Smooth muscle cell of the brain vasculature (primary cell): ENCODE measurements around the gene PLAAT4.
A peak's percentile ranks its signal among the peaks of the same experiment; 100 is the strongest.
"Not testable (repeated sequence)": the region's sequence is repeated elsewhere in the genome, so short reads cannot be mapped to it uniquely, and the experiment has no call there.

ENCODE experiments used
- DNase-seq: peaks from one replicate; pipeline ENCODE4 v3.0.0-alpha.2; 2012; ENCODE audit warnings: low read depth, low spot score

The PLAAT4 gene

DNA sequence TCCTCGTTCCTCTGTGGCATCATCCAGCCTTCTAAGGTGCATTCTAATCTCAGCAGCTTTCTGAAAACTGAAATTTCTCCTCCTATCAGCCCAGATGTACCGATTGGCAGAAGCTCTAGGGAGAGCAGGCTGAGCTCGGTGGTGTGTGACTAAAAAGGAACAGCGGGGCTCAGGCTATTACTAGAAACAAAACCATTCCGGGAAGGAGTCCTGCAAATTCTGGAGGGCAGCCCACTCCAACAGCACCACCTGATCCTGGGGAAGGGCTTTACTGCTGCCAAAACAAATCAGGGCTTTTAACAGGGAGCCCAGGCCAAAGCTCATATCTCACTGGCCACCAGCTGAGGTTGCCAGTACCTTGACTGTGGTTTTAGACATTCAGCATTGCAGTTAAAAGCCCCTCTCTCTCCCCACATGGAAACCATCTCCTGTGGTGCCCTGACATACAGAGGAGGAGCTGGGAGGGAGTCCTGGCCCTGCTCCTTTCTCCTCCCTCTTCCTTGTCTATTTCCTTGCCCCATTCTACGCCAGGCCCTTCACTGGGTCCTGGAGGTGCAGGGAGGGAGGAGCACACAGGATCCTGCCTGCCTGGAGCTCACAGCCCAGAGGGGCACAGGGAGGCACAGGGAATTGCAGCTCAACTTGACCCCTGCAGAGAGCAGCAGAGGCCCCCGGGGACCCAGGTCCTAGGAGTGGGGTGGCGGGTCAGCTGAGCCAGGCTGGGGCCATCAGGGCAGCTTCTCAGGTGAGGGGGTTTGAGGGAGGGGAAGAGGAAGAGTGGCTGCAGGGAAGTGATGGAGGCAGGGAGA, 889 bp downstream of the PLAAT4 start:
- DNase-seq: peak; percentile 90

DNA sequence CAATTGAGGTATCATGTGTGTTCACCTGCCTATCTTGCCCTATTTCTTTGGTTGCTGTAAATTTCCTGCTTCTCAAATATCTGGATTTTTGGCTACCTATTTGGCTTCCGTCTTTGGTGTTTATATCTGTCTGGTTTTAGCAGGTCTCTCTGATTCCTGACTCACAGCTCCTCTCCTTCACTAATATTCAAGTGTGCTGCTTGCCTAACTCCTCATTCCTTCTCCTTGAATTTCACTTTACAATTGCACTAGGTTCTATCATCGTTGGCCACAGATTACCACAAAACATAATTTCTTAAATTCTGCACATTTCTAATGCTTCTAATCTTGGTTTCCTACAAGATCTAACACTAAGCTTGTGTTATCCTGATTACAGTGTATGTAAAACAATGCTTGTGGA, 5.9 kb downstream of the PLAAT4 start:
- not testable (repeated sequence) for DNase-seq

DNA sequence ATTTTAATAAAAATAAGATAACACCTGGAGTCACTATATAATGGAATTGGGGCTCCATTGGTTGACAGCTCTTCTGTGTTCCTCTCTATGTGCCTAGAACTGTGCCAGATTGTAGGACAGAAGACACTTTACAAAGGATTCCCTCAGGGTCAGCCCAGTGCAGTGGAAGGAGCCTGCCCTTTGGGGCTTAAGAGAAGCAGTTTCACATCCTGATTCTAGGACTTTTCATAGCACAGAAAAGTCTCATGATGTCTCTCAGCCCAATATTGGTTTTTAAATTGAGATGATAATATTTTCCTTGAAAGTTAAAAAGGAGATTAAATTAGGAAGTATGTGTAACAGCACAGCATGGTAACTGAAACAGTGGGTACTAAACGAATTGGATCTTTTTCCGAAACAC, 7.1 kb downstream of the PLAAT4 start:
- no peak for DNase-seq

DNA sequence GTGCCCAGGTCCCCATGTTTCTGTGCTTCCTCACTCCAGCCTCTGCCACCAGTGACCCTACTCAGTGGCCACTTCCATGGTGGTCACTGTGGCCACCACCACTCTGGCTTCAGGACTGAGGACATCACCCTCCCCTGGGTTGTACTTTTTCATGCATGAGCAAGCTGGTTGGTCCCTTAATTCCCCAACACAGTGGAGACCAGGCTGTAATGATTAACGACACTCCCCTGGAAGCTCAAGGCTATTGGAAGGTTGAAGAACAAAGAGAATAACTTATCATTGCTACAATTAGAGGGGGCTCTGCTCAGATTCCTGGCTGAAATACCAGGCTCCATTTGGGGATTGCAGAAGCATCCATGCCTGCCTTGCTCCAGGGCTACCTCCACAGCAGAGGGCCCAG, 10.5 kb downstream of the PLAAT4 start:
- no peak for DNase-seq

DNA sequence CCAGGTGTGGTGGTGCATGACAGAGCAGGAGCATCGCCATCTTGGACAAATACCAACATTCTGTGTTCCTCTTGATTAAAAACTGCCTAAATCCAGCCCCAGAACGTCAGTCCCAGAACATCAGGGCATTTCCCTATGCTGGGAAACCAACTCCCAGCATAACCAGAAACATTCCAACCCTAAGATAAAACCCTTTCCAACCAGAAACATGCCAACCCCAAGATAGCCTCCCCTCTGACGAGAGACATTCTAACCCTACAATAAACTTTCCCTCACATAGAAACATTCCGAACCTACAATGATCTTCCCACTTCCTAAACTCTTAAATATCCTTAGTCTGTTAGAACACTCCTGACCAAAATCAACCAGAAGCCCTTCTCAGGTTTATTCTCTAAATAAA, 11.6 kb downstream of the PLAAT4 start:
- no peak for DNase-seq

DNA sequence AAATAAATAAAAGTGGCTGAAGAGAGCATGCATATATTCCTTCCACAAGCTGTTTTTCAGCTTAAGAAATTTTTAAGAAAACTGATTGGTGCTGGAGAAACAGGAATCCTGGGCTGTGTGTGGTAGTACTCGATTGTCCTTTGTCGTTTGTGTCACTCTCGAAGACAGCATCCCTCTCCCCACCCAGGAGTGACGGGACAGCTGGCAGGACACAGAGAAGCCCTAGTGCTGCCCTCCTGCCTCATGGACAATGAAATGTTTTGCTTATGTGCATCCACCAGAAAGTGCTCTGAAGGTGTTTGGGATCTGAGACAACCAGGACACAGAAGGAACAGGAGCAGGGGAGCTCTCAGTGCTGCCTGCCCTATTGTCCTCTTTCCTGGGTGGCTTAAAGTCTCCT, 12.8 kb downstream of the PLAAT4 start:
- no peak for DNase-seq

DNA sequence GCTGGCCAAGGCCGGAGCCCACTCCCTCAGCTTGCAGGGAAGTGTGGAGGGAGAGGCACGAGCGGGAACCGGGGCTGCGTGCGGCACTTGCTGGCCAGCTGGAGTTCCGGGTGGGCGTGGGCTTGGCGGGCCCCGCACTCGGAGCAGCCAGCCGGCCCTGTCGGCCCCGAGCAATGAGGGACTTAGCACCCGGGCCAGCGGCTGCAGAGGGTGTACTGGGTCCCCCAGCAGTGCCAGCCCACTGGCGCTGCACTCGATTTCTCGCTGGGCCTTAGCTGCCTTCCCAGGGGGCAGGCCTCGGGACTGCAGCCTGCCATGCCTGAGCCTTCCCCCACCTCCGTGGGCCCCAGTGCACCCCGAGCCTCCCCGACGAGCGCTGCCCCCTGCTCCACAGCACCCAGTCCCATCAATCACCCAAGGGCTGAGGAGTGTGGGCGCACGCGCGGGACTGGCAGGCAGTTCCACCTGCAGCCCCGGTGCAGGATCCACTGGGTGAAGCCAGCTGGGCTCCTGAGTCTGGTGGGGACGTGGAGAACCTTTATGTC, 13.6 kb downstream of the PLAAT4 start:
- not testable (repeated sequence) for DNase-seq

DNA sequence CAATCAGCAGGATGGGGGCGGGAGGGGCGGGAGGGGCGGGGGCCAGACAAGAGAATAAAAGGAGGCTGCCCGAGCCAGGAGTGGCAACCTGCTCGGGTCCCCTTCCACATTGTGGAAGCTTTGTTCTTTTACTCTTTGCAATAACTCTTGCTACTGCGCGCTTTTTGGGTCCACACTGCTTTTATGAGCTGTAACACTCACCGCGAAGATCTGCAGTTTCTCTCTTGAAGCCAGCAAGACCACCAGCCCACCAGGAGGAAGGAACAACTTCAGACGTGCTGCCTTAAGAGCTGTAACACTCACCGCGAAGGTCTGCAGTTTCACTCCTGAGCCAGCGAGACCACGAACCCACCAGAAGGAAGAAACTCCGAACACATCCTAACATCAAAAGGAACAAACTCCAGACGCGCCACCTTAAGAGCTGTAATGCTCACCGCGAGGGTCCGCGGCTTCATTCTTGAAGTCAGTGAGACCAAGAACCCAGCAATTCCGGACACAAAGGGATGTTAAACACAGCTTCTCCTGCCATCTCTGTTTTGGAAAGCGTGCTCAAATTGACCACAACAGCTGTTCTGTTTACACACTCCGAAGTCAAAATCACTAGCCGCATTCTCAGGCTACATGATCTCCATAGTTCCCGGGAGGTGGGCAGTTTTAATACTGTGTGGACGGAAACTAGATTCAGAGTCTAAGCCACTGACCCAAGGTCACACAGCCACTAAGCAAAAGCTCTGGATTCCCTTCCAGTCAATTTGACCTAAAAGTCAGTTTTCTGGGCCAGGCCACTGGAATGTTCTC, 14.7 kb downstream of the PLAAT4 start:
- DNase-seq: no peak

DNA sequence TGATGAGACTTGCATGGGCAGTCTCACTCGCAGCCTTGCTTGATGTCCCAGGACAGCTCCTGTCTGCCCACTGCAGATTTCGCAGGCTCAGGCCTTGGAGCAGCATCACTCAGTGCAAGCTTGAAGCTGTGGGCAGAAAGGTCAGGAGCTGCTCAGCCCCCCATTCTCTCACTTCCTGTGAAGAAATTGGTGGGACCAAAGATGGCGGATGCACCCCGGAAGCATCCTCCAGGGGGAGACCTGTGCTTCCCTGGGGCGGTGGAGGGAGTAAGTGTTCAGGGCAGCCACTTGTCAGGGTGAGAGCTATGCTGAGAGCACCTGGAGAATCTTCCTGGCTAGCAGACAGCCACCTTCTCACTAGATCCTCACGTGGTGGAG, 15.3 kb downstream of the PLAAT4 start:
- no peak for DNase-seq

DNA sequence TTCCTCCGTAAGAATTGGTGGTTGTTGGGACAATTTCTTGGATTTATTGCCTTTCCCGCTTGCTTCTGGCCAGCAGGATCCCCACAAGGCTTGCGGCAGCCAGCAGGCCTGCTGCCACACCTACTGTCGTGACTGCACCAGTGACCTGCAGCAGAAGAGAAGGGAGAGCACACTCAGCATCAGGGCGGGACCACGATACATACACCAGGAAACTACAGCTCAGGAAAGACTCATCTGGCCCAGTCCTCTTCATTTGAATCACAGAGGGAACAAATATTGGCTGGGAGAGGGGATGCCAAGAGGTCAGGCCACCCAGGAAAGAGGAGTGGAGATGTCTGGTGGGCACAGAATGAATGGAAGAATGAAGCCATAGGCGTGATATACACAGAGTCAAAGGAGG, 16.3 kb downstream of the PLAAT4 start:
- no peak for DNase-seq

DNA sequence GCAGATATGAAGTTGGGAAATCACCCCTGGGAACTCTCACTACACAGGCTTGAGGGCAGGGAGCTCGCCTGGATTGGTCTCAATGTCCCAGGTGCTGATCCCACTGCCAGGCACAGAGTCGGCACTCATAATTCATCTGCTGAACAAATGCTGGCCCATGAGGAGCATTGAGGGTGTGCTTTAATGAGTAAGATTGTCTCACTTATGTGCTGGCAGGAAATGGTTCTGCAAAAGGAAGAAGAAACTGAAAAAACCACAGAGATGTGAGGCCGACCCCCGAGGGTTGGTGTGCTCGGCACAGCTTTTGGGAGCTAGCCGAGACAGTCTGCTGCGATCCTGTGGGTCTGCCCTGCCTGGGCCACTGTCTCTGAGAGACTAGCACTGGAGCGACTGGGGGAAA, 17.2 kb downstream of the PLAAT4 start:
- DNase-seq: no peak

DNA sequence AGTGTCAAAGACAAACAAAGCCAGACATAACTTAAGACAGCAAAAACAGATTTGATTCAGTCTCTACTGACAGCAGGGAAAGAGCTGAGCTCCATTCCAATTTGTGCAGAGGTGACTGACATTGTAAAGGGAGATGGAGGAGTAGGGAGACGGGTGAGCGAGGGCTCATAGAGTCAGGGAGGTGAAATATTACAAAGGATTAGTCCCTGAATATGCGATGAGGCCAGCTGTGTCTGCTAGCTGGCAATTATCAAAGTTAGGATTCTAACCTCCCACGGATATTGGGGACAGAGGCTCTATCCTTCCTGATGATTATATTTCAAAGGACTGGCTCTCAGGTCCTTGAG, 18.2 kb downstream of the PLAAT4 start:
- DNase-seq: no peak

DNA sequence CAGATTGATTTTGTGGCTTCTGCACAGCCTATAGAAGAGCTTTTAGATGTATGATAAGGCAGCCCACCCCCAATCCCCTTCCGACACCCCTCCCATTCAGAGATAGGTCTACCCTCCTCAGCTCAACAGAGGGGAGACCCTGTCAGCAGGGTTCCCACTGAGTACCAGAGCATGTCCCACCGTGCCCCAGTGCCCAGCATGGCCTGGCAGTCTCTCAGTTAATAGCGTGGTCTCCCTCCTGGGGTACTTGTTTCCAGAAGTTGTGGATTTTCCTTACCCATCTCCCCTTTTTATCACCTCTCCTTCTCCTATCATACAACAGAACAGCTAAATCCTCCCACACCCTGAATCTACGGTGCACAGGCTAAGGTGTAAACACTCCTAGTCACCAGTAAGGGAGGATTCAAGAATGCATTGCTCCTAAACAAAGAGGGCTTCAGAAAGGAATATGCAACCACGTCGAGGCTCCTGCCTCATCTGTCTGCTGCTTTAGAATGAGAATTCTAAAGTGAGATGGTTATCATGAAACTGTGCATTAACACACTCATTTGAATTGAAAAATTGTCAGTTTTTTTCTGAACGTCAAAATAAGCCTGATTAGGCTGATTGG, 19.9 kb downstream of the PLAAT4 start:
- no peak for DNase-seq

DNA sequence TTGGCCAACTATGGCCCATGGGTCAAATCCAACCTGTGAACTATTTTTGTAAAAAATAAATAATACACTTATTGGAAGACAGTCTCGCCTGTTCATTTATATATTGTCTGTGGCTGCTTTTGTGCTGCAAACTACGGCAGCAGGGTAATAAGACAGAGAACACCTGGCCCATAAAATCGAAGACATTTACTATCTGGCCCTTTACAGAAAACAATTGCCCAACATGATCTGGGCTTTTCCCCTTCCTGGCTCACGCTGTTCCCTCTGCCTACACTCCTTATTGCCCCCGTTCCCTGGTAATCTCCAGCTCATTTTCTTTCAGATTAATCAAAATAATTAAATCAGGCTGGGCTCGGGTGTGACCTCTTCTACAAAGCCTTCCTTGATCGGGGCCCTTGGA, 21.0 kb downstream of the PLAAT4 start:
- no peak for DNase-seq

DNA sequence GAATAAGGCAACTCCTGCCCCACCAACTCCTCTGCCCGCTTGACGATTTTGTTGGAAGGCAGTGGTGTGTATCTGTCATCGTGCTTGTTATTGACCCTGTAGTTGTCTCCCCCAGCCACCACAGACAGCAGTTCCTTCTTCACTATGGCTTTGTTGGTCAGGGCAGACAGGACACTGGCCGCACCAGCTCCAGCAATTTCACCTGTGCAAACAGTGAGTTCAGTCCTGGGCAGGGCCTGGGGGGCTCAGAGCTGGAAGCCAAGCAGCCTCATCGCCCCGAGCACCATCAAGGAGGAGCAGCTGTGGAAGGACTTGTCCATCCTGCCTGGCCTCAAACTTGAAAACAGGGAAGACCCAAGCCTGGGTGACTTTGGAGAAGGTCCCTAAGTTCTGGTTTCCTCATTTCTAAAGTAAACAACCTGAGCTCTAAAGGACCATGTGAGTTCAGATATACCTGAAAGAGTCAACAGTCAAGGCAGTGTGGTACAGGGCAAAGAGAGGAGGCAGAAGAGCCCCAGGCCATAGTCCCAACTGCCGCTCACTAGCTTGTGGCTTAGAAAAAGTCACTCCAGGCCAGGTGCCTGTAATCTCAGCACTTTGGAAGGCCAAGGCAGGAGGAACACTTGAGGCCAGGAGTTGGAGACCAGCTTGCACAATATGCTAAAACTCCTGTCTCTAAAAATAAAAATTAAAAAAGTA, 22.0 kb downstream of the PLAAT4 start:
- no peak for DNase-seq

DNA sequence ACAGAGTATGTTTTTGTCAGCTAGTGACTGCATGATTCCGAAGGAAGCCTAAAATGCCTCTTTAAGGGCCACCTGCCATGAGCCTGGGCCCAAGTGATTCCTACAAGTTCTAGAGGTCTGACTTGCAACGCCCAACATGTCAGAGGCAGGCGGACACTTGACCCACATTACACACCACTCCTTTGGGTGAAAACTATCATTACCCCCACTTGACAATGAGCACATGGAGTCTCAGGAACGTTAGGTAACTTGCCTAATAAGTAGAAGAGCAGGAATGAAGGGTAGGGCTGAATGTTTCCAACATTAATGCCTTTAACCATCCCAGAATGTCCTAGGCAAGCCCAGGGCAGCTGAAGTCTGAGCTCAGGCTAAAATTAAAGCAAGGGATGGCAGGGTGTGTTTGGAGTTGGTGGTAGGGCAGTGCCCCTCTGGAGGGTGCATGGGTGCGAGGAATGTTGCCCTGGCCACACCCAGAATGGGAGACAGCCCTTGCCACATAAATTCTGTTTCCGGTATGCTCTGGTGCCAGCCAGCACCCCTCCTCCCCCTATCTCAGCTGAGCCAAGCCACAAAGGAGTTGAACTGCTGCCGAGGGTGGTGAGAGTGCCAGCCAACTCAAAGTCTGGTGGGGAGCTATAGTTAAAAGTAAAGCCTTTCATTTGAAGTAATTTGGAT, 24.0 kb downstream of the PLAAT4 start:
- no peak for DNase-seq

DNA sequence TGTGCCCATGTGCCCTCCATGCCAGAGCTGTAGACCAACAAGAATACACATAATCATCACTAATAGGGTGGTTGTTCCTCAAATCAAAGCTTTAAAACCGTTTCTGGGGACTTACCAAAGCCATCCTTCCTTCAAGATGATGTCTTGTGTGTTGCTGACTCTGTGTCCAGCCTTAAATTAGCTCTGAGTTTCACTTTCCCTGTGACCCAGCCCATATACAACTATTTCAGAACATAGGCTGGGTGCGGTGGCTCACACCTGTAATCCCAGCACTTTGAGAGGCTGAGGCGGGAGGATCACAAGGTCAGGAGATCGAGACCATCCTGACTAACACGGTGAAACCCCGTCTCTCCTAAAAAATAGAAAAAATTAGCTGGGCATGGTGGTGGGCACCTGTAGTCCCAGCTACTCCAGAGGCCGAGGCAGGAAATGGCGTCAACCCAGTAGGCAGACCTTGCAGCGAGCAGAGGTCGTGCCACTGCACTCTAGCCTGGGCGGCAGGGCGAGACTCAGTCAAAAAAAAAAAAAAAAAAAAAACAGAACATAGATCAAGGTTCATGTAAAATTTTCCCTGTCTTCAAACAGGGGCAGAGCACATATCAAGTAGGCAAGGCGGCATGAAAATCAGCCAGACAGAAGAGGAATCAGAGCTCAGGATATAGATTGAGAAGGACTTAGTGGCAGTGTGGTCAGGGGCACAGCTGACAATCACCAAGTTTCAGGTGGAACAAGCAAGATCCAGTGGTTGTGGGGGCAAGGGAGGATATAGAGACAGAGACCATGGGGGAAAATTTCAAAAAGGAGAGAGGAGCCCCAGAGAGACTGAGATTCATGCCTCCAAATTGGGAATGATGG, 26.8 kb downstream of the PLAAT4 start, which contains the start of gene PLAAT2:
TSS of gene PLAAT2 (minus strand) at position 179 of the 855 bp plus-strand sequence. CDS start at position 124, 55 bp downstream.
- no peak for DNase-seq

DNA sequence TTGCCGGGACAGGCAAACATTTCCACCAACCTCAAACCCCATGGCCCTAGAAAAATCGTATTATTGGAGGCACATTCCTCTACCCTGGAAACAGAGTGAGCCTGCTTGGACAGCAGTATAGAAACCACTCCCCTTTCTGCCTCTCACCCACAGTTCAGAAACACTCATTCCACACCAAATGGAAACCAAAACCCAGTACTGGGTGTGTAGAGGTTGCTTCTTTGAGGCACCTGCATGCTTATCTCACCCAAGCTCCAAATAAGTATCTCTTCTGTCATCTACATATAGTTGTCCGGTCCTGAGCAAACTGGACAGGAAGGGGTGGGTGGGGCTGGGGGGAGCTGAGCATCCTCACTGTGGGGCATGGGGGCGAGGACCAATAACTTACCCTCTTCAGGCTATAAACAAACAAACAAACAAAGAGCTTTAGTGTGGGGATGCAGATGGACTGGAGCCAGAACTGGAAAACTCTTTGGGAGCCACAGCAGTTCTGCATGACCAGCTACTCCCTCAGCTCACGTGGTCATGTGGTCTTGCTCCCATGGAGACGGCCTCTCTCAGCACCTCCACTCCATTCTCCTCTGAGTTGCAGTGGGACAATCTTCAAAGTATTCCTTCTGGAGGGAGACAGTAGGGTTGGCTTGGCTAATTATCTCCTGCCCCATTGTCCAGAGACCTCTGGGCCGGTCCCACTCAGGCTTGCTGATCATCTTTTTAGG, 27.6 kb downstream of the PLAAT4 start:
- no peak for DNase-seq

DNA sequence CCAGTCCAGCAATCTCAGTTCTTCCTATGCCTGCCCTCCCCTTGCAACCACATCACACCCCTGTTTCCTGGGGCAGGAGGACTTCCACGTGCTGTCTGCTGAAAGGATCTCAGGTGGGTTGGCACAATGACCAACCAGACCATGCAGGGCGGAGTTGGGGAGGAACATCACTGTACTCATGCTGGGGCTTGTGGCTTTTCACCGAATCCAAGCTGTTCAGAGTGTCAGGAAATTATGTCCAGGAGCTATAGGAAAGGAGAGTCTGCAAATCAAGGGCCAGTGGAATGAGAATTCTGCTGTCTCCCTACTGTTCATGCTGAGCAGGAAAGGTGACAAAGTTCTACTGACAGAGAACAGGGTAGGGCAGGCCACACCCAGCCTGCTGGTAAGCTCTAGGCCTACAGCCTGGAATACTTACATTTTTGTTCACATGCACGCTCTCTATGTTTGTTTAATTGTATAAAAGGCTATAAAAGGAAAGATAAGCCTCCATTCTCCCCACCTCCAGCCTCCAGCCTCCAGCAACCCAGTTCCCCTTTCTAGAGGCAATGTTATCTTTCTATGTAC, 28.3 kb downstream of the PLAAT4 start:
- no peak for DNase-seq
